HG03066 (cell line): Measurements from ENCODE around the gene TMEM134.
"Not testable (repeated sequence)": the region's sequence is repeated elsewhere in the genome, so short reads cannot be mapped to it uniquely, and the experiment has no call there.

ENCODE experiments used
- ATAC-seq: cut with Tn5 transposase; IDR thresholded peaks from one replicate; pipeline ENCODE4 v1.9.1; 2021; ENCODE audit warnings: low read depth; ENCODE audit not compliant: unreplicated experiment

The TMEM134 gene

GRCh38 chr11:67428052-67429001, 40.7 kb downstream of the TMEM134 start, which contains the start of gene RPS6KB2:
Gene RPS6KB2 (plus strand): TSS chr11:67428494. CDS start chr11:67428546, 52 bp downstream.
- ATAC-seq = peak; percentile 81

- not testable (repeated sequence) for ATAC-seq
Observed at GRCh38 chr11:67427364-67427859, 41.6 kb downstream of the TMEM134 start.

- ATAC-seq = no peak
Observed at GRCh38 chr11:67423891-67424613, 45.0 kb downstream of the TMEM134 start.

- no peak for ATAC-seq
Observed at GRCh38 chr11:67423466-67423865, 45.6 kb downstream of the TMEM134 start.

GRCh38 chr11:67422891-67423290, 46.2 kb downstream of the TMEM134 start:
- no peak for ATAC-seq

DNA sequence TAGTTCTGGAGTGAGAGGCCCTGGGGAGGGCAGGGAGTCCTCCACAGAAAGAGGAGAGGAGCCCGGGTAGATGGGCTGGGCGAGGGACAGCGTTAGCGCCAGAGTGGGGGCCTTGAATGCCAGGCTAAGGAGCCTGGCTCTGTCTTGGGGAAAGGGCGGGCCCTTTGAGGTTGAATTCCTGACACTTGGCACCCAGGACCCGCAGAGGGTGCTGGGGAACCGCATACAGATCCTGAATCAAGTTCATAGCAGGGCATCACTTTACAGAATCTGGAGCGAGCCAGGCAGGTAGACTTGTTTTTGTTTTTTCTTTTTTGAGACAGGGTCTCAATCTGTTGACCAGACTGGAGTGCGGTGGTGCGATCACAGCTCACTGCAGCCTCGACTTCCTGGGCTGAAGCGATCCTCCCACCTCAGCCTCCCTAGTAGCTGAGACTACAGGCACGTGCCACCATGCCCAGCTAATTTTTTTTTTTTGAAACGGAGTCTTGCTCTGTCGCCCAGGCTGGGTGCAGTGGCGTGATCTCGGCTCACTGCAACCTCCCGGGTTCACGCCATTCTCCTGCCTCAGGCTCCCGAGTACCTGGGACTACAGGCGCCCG, 47.5 kb downstream of the TMEM134 start:
- no peak for ATAC-seq

- peak; percentile 87 for ATAC-seq
Observed at GRCh38 chr11:67420646-67421429, 48.2 kb downstream of the TMEM134 start.

DNA sequence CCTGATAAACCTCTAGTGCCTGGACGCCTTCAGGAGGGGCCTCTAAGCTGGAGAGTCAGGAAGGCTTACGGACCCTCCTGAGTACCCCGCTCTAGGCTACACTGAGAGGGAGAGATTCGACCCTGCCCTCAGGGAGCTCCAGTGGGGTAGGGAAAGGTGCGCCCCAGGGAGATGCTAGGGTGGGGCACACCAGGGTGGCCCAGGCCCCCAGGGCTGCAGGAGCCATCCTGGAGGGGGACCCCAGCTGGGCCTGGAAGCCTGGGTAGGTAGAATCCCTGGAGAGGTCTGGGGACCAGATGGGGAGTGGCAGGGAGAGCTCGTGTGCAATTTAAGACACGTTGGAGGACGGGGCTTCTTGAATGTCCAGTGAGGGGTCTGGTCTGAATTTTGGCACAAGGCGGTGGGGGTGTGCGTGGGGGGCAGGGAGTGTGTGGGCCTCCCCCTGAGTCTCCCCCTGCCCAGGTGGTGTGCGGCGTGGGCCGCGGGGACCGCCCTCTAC, 48.9 kb downstream of the TMEM134 start:
- ATAC-seq = no peak

- ATAC-seq = no peak
Observed at GRCh38 chr11:67419325-67420049, 49.6 kb downstream of the TMEM134 start.

GRCh38 chr11:67418476-67419281, 50.4 kb downstream of the TMEM134 start:
- ATAC-seq = no peak

GRCh38 chr11:67417425-67417824, 51.6 kb downstream of the TMEM134 start:
- no peak for ATAC-seq

GRCh38 chr11:67416416-67417335, 52.4 kb downstream of the TMEM134 start:
- no peak for ATAC-seq

DNA sequence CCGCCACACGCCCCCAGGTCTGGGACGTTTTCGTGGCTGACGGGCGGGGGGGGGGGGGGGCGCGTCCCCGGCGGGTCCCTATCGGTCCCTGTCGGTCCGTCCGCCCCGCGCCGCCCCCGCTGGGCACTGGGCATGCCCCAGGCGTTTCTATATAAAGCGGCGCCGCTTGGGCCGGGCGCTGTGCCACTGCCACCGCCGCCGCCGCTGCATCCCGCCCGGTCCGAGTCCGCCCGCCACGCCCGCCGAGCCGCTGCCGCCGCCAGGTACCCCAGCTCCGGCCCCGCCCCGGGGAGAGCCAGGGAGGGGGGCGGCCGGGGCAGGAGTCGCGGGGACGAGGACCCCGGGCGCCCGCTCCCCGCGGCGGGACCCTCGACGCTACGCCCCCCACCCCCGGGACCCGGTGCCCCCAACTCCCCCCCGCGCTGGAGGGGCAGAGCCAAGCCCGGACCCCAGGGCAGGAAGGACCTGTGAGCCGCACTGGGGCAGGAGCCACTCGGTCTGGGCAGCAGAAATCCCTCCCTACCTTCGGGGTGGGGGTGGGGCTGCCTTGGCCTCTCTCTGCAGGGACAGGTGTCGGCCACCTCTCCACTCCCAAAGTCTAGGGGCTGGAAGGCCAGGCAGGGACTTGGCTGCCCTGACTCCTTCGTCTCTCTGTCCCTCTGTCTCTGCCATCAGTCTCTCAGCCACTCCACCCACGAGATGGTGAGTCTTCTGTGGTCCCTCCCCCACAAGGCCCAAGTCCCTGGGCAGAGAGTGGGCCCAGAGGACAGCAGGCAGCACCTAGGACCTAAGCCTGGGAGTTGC, 53.3 kb downstream of the TMEM134 start, which contains the start of gene CARNS1:
Gene CARNS1, plus strand, starts transcription at position 178 of the 804 bp plus-strand sequence. Its CDS starts 522 bp downstream, at position 700.
- no peak for ATAC-seq

DNA sequence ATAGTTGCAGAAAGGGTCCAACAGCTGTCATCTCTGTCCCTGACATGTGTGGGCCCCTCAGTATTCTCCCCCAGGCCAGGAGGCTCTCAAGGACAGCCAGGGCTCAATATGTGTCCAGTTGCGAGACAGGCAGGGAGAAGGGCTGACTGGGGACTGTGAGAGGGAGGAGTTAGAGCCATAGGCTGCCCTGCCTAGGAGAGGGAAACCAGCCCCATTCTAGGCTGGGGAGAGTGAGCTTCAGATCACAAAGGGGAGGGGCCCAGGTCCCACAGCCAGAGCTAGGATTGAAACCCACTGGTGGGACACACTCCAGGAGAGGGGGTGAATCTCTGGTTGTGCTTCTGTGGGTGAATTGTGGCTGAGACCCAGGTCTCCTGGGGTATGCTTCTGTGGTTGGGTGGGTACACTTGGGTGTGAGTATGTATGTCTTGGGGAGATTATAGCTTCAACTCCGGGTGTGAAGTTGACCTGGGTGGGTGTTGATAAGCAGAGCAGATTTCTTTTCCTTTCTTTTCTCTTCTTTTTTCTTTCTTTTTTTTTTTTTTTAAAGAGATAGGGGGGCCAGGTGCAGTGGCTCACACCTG, 55.7 kb downstream of the TMEM134 start:
- no peak for ATAC-seq

DNA sequence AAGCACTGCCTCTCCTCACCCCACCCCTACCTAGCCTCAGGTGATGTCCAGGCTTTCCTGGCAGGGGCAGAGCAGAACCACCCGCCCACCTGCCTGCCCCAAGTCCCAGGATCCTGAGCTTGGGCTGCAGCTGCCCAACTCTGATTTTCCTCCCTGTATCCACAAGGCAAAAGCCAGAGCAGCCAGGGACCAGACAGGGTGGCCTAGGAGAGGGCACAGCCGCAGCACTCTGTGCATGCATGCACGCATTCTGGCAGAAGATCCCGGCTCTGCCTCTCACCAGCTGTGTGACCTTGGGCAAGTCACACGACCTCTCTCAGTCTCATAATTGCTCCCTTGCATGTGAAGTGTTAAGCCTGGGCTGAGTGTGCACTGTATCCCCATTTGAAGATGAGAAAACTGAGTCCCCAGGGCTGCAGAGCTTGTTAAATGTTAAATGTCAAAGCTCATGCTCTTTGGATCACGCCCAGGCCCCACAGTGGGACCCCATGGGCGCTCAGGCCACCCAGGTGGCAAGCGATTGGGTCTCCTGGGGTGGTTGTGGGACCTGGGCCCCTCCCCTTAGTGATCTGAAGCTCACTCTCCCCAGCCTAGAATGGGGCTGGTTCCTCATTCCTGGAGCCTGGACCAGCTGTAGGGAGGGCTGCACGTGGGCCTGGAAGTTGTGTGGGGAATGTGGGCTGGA, 56.4 kb downstream of the TMEM134 start:
- ATAC-seq = no peak

DNA sequence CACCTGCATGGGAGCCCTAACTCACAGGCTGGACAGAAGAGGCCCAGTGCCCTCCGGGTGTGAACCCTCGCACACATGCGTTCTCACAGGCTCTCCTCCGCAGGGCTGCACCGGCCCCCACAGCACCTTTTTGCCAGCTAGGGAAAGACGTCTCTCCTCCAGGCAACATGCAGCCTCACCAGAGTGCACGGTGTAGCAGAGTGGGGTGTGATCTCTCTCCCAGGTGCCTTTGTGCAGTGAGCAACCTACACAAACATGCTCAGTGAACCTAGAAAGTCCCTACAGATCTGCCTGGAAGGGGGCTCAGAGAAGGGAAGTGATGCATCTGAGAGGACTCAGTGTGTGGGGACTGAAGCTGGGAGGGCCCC, 57.3 kb downstream of the TMEM134 start:
- no peak for ATAC-seq
